IMR-90 (cell line): ENCODE data around the gene TRAPPC10. TPM values are rescaled to one million over a fixed set of nuclear protein-coding genes. Genes with fewer than 3 reads are reported as not detected.

Source experiments
- ATAC-seq: fragments of 200-7000 bp; cut with Tn5 transposase; 2 replicates; pipeline ENCODE4 v1.9.1; 2020; ENCODE audit warnings: low read depth, mild to moderate bottlenecking, moderate library complexity
- BruUV-seq: library from RNA; stranded (reverse); fragments of 400-500 nt; replicated peaks from 2 replicates; lab custom pipeline; 2021; lab: Mats Ljungman, UMichigan
- CTCF ChIA-PET: fragments of 300-600 bp; formaldehyde crosslinking; extraction: SDS; loops from one replicate; lab custom pipeline; 2021; ENCODE audit warnings: antibody characterized with exemption; lab: Yijun Ruan, JAX
- POLR2A ChIA-PET: fragments of 300-600 bp; sonication (Branson Sonifier 250); formaldehyde crosslinking; loops from one replicate; lab custom pipeline; 2022; ENCODE audit warnings: antibody characterized with exemption; ENCODE audit not compliant: unreplicated experiment; lab: Charles Lee
- DNase-seq: peaks from one replicate; pipeline ENCODE4 v3.0.0; 2013
- H2AFZ ChIP-seq: replicated peaks from 2 replicates; pipeline ENCODE3; 2013; ENCODE audit warnings: low read length, mild to moderate bottlenecking; ENCODE audit not compliant: poor library complexity
- H2AK5ac ChIP-seq: 2 replicates; pipeline ENCODE4 v1.6.1; 2013; ENCODE audit warnings: low read depth, low read length, inconsistent platforms
- H2AK9ac ChIP-seq: replicated peaks from 2 replicates; pipeline ENCODE3; 2013; ENCODE audit warnings: mild to moderate bottlenecking, low read depth, low read length, moderate library complexity; ENCODE audit not compliant: poor library complexity
- H2BK120ac ChIP-seq: 2 replicates; pipeline ENCODE4 v1.6.1; 2013; ENCODE audit warnings: low read depth, low read length, inconsistent platforms
- H2BK15ac ChIP-seq: 3 replicates; pipeline ENCODE4 v1.6.1; 2013; ENCODE audit warnings: low read depth, low read length, inconsistent platforms
- H2BK20ac ChIP-seq: 2 replicates; pipeline ENCODE4 v1.6.1; 2013; ENCODE audit warnings: low read depth, mild to moderate bottlenecking, inconsistent platforms, low read length, moderate library complexity
- H2BK5ac ChIP-seq: 2 replicates; pipeline ENCODE4 v1.6.1; 2013; ENCODE audit warnings: mild to moderate bottlenecking, low read depth, low read length, inconsistent platforms; ENCODE audit not compliant: poor library complexity, severe bottlenecking
- H3K14ac ChIP-seq: replicated peaks from 2 replicates; pipeline ENCODE4 v1.6.1; 2013; ENCODE audit warnings: low read depth, low read length, inconsistent platforms
- H3K18ac ChIP-seq: 2 replicates; pipeline ENCODE4 v1.6.1; 2013; ENCODE audit warnings: low read depth, low read length, control low read depth
- H3K23ac ChIP-seq: 2 replicates; pipeline ENCODE4 v1.6.1; 2013; ENCODE audit warnings: low read depth, low read length, inconsistent platforms
- H3K27ac ChIP-seq: 2 replicates; pipeline ENCODE4 v1.5.1; 2013; ENCODE audit warnings: mild to moderate bottlenecking, control low read depth, low read length; ENCODE audit not compliant: insufficient read depth
- H3K27me3 ChIP-seq: 2 replicates; pipeline ENCODE4 v1.6.1; 2013; ENCODE audit warnings: low read length; ENCODE audit not compliant: control insufficient read depth, insufficient read depth
- H3K36me3 ChIP-seq: 2 replicates; pipeline ENCODE4 v1.6.1; 2013; ENCODE audit warnings: low read length, mixed read lengths; ENCODE audit not compliant: control insufficient read depth, insufficient read depth
- H3K4ac ChIP-seq: 2 replicates; pipeline ENCODE4 v1.6.1; 2013; ENCODE audit warnings: low read depth, low read length, inconsistent platforms
- H3K4me1 ChIP-seq: 2 replicates; pipeline ENCODE4 v1.6.1; 2013; ENCODE audit warnings: low read length, mixed read lengths; ENCODE audit not compliant: control insufficient read depth, insufficient read depth
- H3K4me2 ChIP-seq: 2 replicates; pipeline ENCODE4 v1.6.1; 2013; ENCODE audit warnings: low read depth, mild to moderate bottlenecking, control low read depth, low read length, moderate library complexity
- H3K4me3 ChIP-seq: 2 replicates; pipeline ENCODE4 v1.5.1; 2013; ENCODE audit warnings: low read depth, mild to moderate bottlenecking, control low read depth, low read length, moderate library complexity; ENCODE audit not compliant: insufficient read depth
- H3K56ac ChIP-seq: 2 replicates; pipeline ENCODE4 v1.6.1; 2013; ENCODE audit warnings: low read length, inconsistent platforms; ENCODE audit not compliant: insufficient read depth; ENCODE audit errors: extremely low read depth
- H3K79me1 ChIP-seq, 2 experiments: 2 replicates each; pipeline ENCODE4 v1.6.1; 2013; ENCODE audit warnings: low read length in 2 of 2, inconsistent platforms in 1 of 2, low read depth in 1 of 2
- H3K9ac ChIP-seq: 2 replicates; pipeline ENCODE4 v1.6.1; 2013; ENCODE audit warnings: low read depth, low read length, control low read depth
- H3K9me1 ChIP-seq: 2 replicates; pipeline ENCODE4 v1.6.1; 2013; ENCODE audit warnings: low read length, inconsistent platforms; ENCODE audit not compliant: insufficient read depth
- H3K9me3 ChIP-seq: 2 replicates; pipeline ENCODE4 v1.6.1; 2013; ENCODE audit warnings: low read length; ENCODE audit not compliant: control insufficient read depth, insufficient read depth
- H4K20me1 ChIP-seq: 2 replicates; pipeline ENCODE4 v1.6.1; 2013; ENCODE audit warnings: low read length, inconsistent platforms; ENCODE audit not compliant: insufficient read depth
- H4K5ac ChIP-seq: 2 replicates; pipeline ENCODE4 v1.6.1; 2013; ENCODE audit warnings: mild to moderate bottlenecking, low read depth, low read length, control low read depth
- H4K8ac ChIP-seq, 2 experiments: 2 replicates each; pipeline ENCODE4 v1.6.1; 2013; ENCODE audit warnings: low read depth in 2 of 2, low read length in 2 of 2, control low read depth in 1 of 2, inconsistent platforms in 1 of 2
- H4K91ac ChIP-seq: 2 replicates; pipeline ENCODE4 v1.6.1; 2013; ENCODE audit warnings: low read depth, low read length, inconsistent platforms; ENCODE audit not compliant: insufficient read depth
- FOS ChIP-seq: fragments of 150-350 bp; IDR thresholded peaks from 2 replicates; pipeline ENCODE4 v1.6.1; 2016; ENCODE audit warnings: low read depth, low read length
- MAFK ChIP-seq: IDR thresholded peaks from 2 replicates; pipeline ENCODE4 v1.6.1; 2012; ENCODE audit warnings: low read depth, low read length, improper control_type of control experiment
- WGBS, 2 experiments: methylation state at CpG; one replicate each; pipeline versions ENCODE4 v1.1.5 to v1.1.7; 2013; ENCODE audit warnings: missing lambda C conversion rate in 2 of 2; ENCODE audit not compliant: insufficient read length in 1 of 2; ENCODE audit errors: extremely low coverage in 2 of 2; 5-methylcytosine and 5-hydroxymethylcytosine counted together
- dilution Hi-C: fragments of 300-500 bp; cut with HindIII; formaldehyde crosslinking; loops from one replicate; pipeline ENCODE4 v1.14.3; 2018; ENCODE audit warnings: low sequenced_read_pairs; ENCODE audit not compliant: unreplicated experiment
- in situ Hi-C: fragments of 300-500 bp; cut with MboI; formaldehyde crosslinking; loops from 3 replicates; pipeline ENCODE4 v1.14.3; 2019; ENCODE audit warnings: low sequenced_read_pairs, inconsistent platforms, mixed read lengths
- intact Hi-C: fragments of 100-400 bp; cut with micrococcal nuclease; formaldehyde crosslinking; loops from 2 replicates; pipeline ENCODE4 v1.10.0; 2022
- polyA plus RNA-seq, 3 experiments: library from polyadenylated mRNA; depleted of rRNA; stranded (reverse); fragments of >200 nt; gene quantifications; 2 replicates each; pipeline ENCODE4 v1.2.3, GENCODE V29; 2012; ENCODE audit warnings: low replicate concordance in 1 of 3
- total RNA-seq: library from RNA; depleted of rRNA; stranded (reverse); fragments of >200 nt; gene quantifications from 2 replicates; pipeline ENCODE4 v1.2.3, GENCODE V29; 2012

The TRAPPC10 gene
- total and polyA plus RNA-seq, 2 of the 4 experiments (the other 2 are of a cell fraction), result 17.8 to 18.1 TPM

- Histone ChIP-seq H4K20me1 (peaks cover 19% of the 10 kb centered on the region), H3K4me2 (no peak overlapping the region), H4K91ac (no peak overlapping the region), H4K5ac (no peak overlapping the region), H2AK5ac (no peak overlapping the region), H3K14ac (no peak overlapping the region), H3K56ac (no peak overlapping the region), H3K4me1 (no peaks in the 10 kb centered on the region), H3K27ac (no peak overlapping the region), H3K9me1 (peaks cover 26% of the 10 kb centered on the region), H2BK15ac (no peak overlapping the region), H3K4me3 (no peak overlapping the region), H2AK9ac (peak overlapping the region; percentile 37), H3K23ac (no peak overlapping the region), H3K18ac (no peak overlapping the region), H4K8ac (no peak overlapping the region), H2BK5ac (no peak overlapping the region), H3K9me3 (no peaks in the 10 kb centered on the region), H3K79me1 (peaks cover 31 to 70% of the 10 kb centered on the region in 2 experiments), H2BK20ac (no peak overlapping the region), H3K36me3 (peaks cover 40% of the 10 kb centered on the region), H3K27me3 (no peaks in the 10 kb centered on the region), H3K4ac (no peak overlapping the region), H3K9ac (no peak overlapping the region), H2AFZ (no peak overlapping the region), H2BK120ac (no peak overlapping the region)
- ChIA-PET POLR2A (no interaction called here), CTCF (no interaction called here)
- DNase-seq, result peak; percentile 57
- intact Hi-C loops, result no loop called here
- no peak for ATAC-seq
- dilution Hi-C loops, result no loop called here
- BruUV-seq, result no TSS peak
- in situ Hi-C loops, result no loop called here
- TF ChIP-seq MAFK, result no peak
- TF ChIP-seq FOS, result no peak
- WGBS, 2 experiments, result 90% methylated on average over 5 of the region's 9 CpGs; no CpG with 5 or more reads in 1 of the 2 experiments
These were observed 53.3 kb downstream of the TRAPPC10 start for GRCh38 chr21:44065428-44065827.
